ENCODE data around the gene OR2B2.

- no peak for TF ChIP-seq CTCF (IDR thresholded peaks at IDR 0.05)
- TF ChIP-seq POLR2A (IDR thresholded peaks at IDR 0.05), result no peak
Measured at GRCh38 chr6:27888566-27888965, 23.6 kb downstream of the OR2B2 start.

All from esophagus squamous epithelium (tissue), 4 donors.